GM06990 (cell line): ENCODE measurements around the gene SMTN.

ENCODE experiments used
- DNase-seq: peaks from one replicate; pipeline ENCODE4 v3.0.0-alpha.2; 2011; ENCODE audit not compliant: insufficient read length; ENCODE audit errors: extremely low read depth
- H3K27me3 ChIP-seq: replicated peaks from 2 replicates; pipeline ENCODE4 v1.6.0; 2011; ENCODE audit warnings: low read length; ENCODE audit not compliant: control insufficient read depth, insufficient read depth
- H3K36me3 ChIP-seq: 2 replicates; pipeline ENCODE4 v1.5.1; 2011; ENCODE audit warnings: low read length; ENCODE audit not compliant: control insufficient read depth, insufficient read depth
- H3K4me3 ChIP-seq: replicated peaks from 2 replicates; pipeline ENCODE4 v1.5.1; 2011; ENCODE audit warnings: low read depth, mild to moderate bottlenecking, control low read depth, low read length
- CTCF ChIP-seq: IDR thresholded peaks from 2 replicates; pipeline ENCODE4 v1.5.1; 2011; ENCODE audit warnings: low read length, control low read depth, mild to moderate bottlenecking, inconsistent platforms; ENCODE audit not compliant: insufficient read depth, poor library complexity, severe bottlenecking

The SMTN gene

GRCh38 chr22:31102441-31103081 is 21.4 kb downstream of the SMTN start:
- TF ChIP-seq CTCF: no peak
- Histone ChIP-seq H3K4me3 (no peak overlapping the region), H3K27me3 (no peaks in the 10 kb centered on the region), H3K36me3 (no peaks in the 10 kb centered on the region)
- DNase-seq: no peak

DNA sequence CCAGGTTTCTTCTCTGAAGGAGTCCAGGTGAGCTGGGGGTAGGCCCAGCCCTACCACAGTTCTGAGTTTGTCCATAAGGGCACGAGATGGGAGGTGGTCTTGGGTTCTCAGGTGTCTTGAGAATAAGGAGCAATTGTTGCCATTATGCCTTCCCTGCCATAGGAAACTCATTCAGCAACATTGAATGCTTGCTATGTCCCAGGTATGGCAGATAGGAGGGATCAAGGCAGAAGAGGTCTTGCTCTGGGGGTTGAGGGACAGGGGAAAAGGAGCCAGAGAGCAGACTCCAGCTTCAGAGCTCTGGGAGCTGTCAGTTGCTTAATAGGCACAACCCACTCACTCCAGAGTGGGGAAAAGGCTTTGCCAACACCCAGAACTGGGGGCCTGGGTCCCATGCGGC is 22.0 kb downstream of the SMTN start:
- no peak for TF ChIP-seq CTCF
- H3K4me3 ChIP-seq: no peak overlapping the region
- DNase-seq: no peak
- no peaks in the 10 kb centered on the region for H3K36me3 ChIP-seq
- H3K27me3 ChIP-seq: no peaks in the 10 kb centered on the region

- H3K36me3 ChIP-seq: no peaks in the 10 kb centered on the region
- H3K4me3 ChIP-seq: no peak overlapping the region
- DNase-seq: no peak
- no peak for TF ChIP-seq CTCF
- no peaks in the 10 kb centered on the region for H3K27me3 ChIP-seq
Measured at GRCh38 chr22:31103899-31104694, 23.0 kb downstream of the SMTN start.

GRCh38 chr22:31104869-31105268 is 23.8 kb downstream of the SMTN start:
- peak; percentile 9 for TF ChIP-seq CTCF

GRCh38 chr22:31105282-31105929 is 24.3 kb downstream of the SMTN start:
- no peak overlapping the region for H3K4me3 ChIP-seq

More at GRCh38 chr22:31104869-31105268, 23.8 kb downstream of the SMTN start:
- no peak overlapping the region for H3K4me3 ChIP-seq
- DNase-seq: no peak
- H3K36me3 ChIP-seq: no peaks in the 10 kb centered on the region
- no peaks in the 10 kb centered on the region for H3K27me3 ChIP-seq

More at GRCh38 chr22:31105282-31105929, 24.3 kb downstream of the SMTN start:
- H3K36me3 ChIP-seq: no peaks in the 10 kb centered on the region
- DNase-seq: no peak
- no peaks in the 10 kb centered on the region for H3K27me3 ChIP-seq
- TF ChIP-seq CTCF: no peak
